ENCODE measurements around the gene ASCL3.

ASCL3 gene

DNA sequence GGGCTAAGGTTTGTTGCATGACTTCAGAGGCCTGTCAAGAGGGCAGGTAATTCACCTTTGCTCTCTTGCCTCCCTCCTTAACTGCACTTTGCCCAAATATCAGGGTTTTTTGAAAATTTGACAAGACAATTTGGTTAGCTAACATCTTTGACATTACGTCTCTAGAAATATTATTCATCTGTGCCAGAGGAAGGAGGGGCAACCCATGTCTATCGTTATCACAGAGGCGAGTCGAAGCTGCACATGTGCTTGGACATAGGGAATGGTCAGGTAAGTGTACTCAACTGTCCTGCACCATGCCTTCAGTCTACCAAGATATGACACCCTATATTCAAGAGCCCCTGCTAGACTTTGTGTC is 28.2 kb downstream of the ASCL3 start:
- TF ChIP-seq, protein P1, sequence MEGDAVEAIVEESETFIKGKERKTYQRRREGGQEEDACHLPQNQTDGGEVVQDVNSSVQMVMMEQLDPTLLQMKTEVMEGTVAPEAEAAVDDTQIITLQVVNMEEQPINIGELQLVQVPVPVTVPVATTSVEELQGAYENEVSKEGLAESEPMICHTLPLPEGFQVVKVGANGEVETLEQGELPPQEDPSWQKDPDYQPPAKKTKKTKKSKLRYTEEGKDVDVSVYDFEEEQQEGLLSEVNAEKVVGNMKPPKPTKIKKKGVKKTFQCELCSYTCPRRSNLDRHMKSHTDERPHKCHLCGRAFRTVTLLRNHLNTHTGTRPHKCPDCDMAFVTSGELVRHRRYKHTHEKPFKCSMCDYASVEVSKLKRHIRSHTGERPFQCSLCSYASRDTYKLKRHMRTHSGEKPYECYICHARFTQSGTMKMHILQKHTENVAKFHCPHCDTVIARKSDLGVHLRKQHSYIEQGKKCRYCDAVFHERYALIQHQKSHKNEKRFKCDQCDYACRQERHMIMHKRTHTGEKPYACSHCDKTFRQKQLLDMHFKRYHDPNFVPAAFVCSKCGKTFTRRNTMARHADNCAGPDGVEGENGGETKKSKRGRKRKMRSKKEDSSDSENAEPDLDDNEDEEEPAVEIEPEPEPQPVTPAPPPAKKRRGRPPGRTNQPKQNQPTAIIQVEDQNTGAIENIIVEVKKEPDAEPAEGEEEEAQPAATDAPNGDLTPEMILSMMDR (conservative IDR thresholded peaks at IDR 0.05), result peak; percentile 58
- H3K27ac ChIP-seq, result no peak overlapping the region

DNA sequence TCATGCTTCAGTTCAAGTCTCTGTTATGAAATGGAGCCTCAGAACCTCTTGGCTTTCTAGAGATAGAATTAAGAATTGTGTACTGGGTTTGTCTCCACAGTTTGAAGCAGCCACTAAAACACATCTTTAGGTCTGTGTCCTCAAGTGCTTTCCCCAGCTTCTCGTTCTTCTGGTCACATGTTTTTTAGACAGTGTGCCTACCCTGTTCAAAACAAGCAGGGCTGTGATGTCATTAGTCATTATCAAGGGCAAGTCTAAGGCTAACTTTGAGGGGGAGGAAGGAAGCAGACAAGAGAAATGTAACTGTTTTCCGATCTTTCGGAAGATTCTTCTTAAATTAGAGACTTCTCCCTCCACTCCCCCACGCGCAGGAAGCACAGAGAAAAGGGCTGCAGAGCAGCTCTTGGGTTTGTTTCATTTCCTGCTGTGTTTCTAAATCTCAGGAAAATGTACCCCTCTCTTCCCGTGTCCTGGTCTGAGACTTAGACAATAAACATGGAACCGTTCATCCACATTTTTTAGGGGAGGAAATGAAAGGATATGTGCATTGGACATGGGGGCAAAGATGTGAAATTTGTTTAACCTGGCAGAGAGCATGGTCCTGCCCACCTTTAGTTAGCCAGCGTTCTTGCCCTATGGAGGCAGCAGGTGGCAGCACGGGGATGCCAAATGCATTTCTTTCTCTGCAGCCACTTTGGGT is 28.7 kb downstream of the ASCL3 start:
- H3K27ac ChIP-seq, result no peak overlapping the region
- TF ChIP-seq, protein P1 (conservative IDR thresholded peaks at IDR 0.05), result peak; percentile 82

DNA sequence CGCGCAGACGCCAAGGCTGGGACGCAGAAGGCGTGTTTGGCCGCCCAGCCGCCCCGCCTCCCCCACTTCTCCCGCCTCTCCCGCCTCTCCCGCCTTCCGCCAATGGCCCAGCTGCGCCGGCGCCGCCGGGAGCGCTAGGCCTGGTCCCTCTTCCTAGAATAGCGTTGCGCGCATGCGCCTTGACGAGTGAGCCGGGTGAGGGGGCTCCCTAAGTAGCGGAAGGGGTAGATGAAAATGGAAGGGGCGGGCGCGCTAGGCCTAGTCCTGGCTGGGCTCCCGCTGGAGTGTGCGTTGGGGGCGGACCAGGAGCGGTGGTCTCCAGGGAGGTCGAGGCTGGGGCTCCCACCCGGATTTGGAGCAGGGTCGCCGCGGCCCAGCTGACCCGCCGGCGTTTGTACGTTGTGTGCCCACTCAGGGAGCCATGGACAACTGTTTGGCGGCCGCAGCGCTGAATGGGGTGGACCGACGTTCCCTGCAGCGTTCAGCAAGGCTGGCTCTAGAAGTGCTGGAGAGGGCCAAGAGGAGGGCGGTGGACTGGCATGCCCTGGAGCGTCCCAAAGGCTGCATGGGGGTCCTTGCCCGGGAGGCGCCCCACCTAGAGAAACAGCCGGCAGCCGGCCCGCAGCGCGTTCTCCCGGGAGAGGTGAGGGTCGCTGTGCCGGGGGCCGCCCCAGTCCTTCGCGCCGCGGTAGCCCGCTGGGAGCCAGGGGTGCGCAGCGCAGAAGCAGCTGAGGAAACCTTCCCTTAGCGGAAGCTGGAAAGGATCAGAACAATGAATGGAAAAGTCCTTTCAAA is 31.6 kb downstream of the ASCL3 start, which contains the start of gene AKIP1:
TSS of gene AKIP1 (plus strand) at position 161 of the 795 bp plus-strand sequence. CDS start at position 422, 261 bp downstream.
- TF ChIP-seq, protein P1 (conservative IDR thresholded peaks at IDR 0.05), result no peak
- peak within 1 kb of the TSS; percentile 76 for H3K27ac ChIP-seq

DNA sequence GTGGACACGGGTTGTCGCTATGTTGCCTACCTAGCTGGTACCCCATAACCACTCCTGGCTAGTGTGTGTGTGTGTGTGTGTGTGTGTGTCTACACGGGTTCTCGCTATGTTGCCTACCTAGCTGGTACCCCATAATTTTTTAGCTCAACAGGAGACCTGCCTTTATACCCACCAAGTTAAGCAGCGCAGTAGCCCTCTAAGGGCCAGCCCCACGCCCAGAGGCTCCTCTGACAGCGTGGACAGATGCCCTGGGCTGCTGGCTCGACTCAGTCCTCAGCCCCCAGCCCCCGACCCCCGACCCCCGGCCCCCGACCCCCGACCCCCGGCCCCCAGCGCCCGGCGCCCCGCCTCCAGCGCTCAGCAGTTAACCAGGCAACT is 32.2 kb downstream of the ASCL3 start:
- peak overlapping the region; percentile 76; the same call in 1 of the 2 replicates for H3K27ac ChIP-seq
- TF ChIP-seq, protein P1 (conservative IDR thresholded peaks at IDR 0.05), result no peak

DNA sequence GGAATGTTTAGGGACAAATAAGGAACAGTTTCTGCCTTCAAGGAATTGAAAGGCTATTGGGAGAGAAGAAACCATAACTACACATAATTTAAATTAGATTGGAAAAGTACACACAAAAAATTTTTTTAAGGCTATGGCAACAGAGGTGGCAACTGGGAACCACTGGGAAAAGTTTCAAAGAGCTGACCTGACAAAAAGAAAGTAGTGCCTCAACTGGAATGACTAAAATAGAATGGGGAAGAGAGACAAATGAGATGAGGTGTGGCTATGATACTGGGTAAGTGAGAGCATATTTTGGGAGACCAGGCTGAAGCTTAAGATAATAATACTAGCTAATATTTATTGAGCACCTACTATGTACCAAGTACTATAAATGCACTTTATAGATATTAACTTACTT is 34.7 kb downstream of the ASCL3 start:
- no peak overlapping the region for H3K27ac ChIP-seq
- TF ChIP-seq, protein P1 (conservative IDR thresholded peaks at IDR 0.05), result no peak

DNA sequence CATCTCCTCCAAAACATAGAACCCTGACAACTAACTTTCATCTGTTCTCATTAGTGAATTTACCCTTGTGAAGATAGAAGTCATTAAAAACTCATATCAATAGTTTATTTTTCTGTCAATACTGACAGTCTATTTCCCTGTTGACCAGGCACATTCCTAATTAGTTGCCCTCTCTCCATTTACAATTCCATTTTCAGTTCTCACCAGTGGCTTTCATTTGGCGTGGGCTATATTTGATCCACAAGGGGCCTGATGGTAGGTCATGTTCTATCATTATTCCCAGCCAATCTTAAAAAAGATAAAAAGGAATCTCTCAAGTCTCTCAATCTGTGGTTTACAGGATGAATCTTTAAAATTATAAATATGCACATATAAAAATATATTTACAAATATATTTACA is 35.7 kb downstream of the ASCL3 start:
- H3K27ac ChIP-seq, result no peak overlapping the region
- TF ChIP-seq, protein P1 (conservative IDR thresholded peaks at IDR 0.05), result no peak

DNA sequence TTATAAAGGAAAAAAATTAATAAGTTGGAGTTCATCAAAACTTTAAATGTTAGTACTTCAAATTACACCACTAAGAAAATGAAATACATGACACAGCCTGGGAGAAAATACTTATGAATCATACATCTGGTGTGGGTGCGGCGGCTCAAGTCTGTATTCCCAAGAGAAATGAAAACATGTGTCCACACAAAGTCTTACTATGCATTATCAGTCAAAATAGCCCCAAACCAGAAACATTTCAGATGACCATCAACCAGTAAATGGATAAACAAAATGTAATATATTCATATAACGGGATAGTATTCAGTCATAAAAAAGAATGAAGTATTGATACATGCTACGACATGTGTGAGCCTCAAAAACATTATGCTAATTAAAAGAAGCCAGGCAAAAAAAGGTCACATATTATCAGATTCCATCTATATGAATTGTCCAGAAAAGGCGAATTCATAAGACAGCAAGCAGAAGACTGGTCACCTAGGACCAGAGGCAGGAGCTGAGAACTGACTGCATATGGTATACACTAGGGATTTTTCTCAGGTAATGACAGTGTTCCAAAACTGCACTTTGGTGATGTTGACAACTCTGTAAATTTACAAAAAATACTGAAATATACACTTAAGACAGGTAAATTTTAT is 37.2 kb downstream of the ASCL3 start:
- TF ChIP-seq, protein P1 (conservative IDR thresholded peaks at IDR 0.05), result no peak
- H3K27ac ChIP-seq, result no peak overlapping the region

Data from VCaP (cell line).